Progenitor cell of endocrine pancreas (in vitro differentiated cells): Measurements from ENCODE around the gene MSX2. TPM values are rescaled to one million over a fixed set of nuclear protein-coding genes. Genes with fewer than 3 reads are reported as not detected.

Experiments used
- DNase-seq: peaks from one replicate; pipeline ENCODE4 v3.0.0; 2021; ENCODE audit warnings: low spot score; ENCODE audit not compliant: unreplicated experiment
- H3K27ac Mint-ChIP-seq: 2 replicates; pipeline ENCODE4 v1.8.0; 2021; ENCODE audit warnings: mild to moderate bottlenecking, moderate library complexity, mixed read lengths
- H3K27me3 Mint-ChIP-seq: 2 replicates; pipeline ENCODE4 v1.8.0; 2021; ENCODE audit warnings: mixed read lengths
- H3K36me3 Mint-ChIP-seq: 2 replicates; pipeline ENCODE4 v1.8.0; 2022; ENCODE audit warnings: mixed read lengths; ENCODE audit not compliant: insufficient read depth
- H3K4me1 Mint-ChIP-seq: 2 replicates; pipeline ENCODE4 v1.8.0; 2021; ENCODE audit warnings: low read depth, mixed read lengths
- H3K4me3 Mint-ChIP-seq: 2 replicates; pipeline ENCODE4 v1.8.0; 2021; ENCODE audit warnings: low read depth, mild to moderate bottlenecking, moderate library complexity, mixed read lengths
- H3K9me3 Mint-ChIP-seq: 2 replicates; pipeline ENCODE4 v1.8.0; 2021; ENCODE audit warnings: low read depth, mixed read lengths
- CTCF ChIP-seq: fragments of 200-600 bp; sonication (generic); IDR thresholded peaks from one replicate; pipeline ENCODE4 v1.5.0; 2021; ENCODE audit warnings: antibody characterized with exemption, mild to moderate bottlenecking; ENCODE audit not compliant: unreplicated experiment
- total RNA-seq: library from RNA; stranded (reverse); gene quantifications from 2 replicates; pipeline ENCODE4 v1.2.1, GENCODE V29; 2021

The MSX2 gene
- total RNA-seq, 1 donor from 2014 or later: 5.8 TPM

DNA sequence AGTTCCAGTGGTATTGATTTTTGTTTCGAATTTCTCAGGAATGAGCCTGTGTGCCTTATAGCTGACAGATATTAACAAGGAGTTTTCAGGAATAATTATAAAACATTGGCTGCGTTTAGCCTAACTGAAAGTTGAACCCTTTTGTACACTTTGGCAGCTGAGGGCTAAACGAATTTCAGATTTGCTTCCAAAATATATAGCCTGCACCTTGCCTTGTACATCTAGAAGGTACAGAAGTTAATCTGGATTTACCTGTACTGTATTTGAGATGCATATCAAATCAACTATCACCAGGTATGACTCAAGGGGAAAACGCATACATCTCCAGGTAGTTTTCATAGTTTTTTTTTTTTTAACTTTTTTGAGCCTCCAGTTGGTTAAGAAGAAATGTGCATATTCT, 1.9 kb upstream of the MSX2 start:
- H3K4me3 Mint-ChIP-seq: no peak overlapping the region
- DNase-seq: no peak
- H3K27ac Mint-ChIP-seq: no peak overlapping the region
- peaks cover 16% of the 10 kb centered on the region for H3K4me1 Mint-ChIP-seq
- H3K9me3 Mint-ChIP-seq: no peaks in the 10 kb centered on the region
- H3K36me3 Mint-ChIP-seq: no peaks in the 10 kb centered on the region
- no peak for TF ChIP-seq CTCF
- H3K27me3 Mint-ChIP-seq: peaks cover 91% of the 10 kb centered on the region

DNA sequence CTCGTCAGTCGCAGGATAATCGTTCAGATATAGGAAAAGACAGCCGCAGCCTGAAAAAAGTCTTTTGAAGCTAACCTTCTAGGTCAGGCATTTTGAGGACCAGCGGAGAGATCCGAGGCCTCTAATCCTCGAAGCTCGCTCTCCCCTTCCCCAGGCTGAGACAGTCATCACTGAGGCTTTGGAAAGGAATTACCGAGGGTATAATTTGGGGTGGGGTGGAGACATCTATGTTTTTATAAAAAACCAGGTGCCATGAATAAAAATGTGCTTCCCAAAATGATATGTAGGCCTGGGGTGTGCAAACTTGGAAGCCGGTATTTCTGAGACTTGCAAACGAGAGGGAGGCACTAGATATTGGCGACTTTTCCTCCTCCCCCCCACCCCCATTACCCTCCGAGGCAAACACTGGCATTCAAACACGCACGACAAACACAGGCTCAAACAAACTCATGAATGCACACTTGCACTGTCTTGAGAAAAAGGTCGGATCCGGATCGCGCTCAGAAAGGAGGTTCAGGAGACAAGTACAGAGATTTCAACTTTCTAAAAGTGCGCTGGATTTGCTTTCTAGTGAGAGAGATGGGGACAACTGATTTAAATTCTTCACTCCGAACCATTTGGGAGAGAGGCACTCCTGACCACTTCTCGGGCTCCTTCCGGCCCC, 935 bp upstream of the MSX2 start:
- no peak for TF ChIP-seq CTCF
- H3K36me3 Mint-ChIP-seq: no peaks in the 10 kb centered on the region
- H3K4me3 Mint-ChIP-seq: peak overlapping the region; percentile 74
- peak overlapping the region; percentile 47 for H3K27ac Mint-ChIP-seq
- DNase-seq: no peak
- no peaks in the 10 kb centered on the region for H3K9me3 Mint-ChIP-seq
- H3K4me1 Mint-ChIP-seq: peaks cover 16% of the 10 kb centered on the region
- peaks cover 91% of the 10 kb centered on the region for H3K27me3 Mint-ChIP-seq

DNA sequence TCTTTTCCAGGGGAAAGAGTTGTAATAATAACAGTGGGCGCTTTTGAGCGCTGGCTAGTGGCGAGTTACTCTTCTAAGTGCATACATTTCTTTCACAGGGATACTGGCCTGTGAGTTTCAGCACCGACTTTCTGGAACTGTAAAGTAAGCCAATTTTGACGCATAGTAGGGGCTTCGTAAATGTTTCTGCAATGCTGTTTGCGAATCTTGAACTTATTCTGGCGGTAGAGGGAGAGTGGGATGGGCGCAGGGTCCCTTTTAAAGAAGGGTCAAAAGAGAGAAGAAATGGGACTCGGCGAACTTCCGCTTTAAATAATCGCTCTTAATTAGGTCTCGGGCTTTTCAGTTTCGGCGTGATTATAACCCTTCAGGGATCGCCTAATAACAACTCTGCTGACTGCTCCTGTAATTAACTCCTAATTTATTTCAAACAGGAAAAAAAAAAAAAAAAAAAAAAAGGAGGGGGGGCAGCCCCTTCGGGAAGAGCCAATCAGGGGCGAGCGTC, 351 bp upstream of the MSX2 start:
- Mint-ChIP-seq H3K27me3 (peaks cover 91% of the 10 kb centered on the region), H3K36me3 (peaks cover under 1% of the 10 kb centered on the region), H3K4me1 (peaks cover 16% of the 10 kb centered on the region), H3K4me3 (peak overlapping the region; percentile 74), H3K27ac (peak overlapping the region; percentile 47), H3K9me3 (no peaks in the 10 kb centered on the region)
- TF ChIP-seq CTCF: no peak
- DNase-seq: no peak

- H3K27me3 Mint-ChIP-seq: peaks cover 91% of the 10 kb centered on the region
- peaks cover 14% of the 10 kb centered on the region for H3K4me1 Mint-ChIP-seq
- H3K36me3 Mint-ChIP-seq: peaks cover 2% of the 10 kb centered on the region
- no peaks in the 10 kb centered on the region for H3K9me3 Mint-ChIP-seq
- H3K27ac Mint-ChIP-seq: peak overlapping the region; percentile 53
- no peak for DNase-seq
- H3K4me3 Mint-ChIP-seq: peak overlapping the region; percentile 74
- TF ChIP-seq CTCF: no peak
Observed at GRCh38 chr5:174725261-174725990, 1.0 kb downstream of the MSX2 start.

- Mint-ChIP-seq H3K27me3 (peaks cover 94% of the 10 kb centered on the region), H3K9me3 (no peaks in the 10 kb centered on the region), H3K36me3 (peaks cover 2% of the 10 kb centered on the region), H3K27ac (peak overlapping the region; percentile 53), H3K4me1 (peaks cover 12% of the 10 kb centered on the region), H3K4me3 (peak overlapping the region; percentile 74)
- TF ChIP-seq CTCF: no peak
- DNase-seq: no peak
Observed at GRCh38 chr5:174725991-174726601, 1.7 kb downstream of the MSX2 start.
